BLaER1 (cell line): Measurements from ENCODE around the gene TMEM240.
A peak's percentile ranks its signal among the peaks of the same experiment; 100 is the strongest.
"Not testable (repeated sequence)": the region's sequence is repeated elsewhere in the genome, so short reads cannot be mapped to it uniquely, and the experiment has no call there.

Source experiments
- H3K27ac ChIP-seq: shearing (Covaris generic); formaldehyde crosslinking; 2 replicates; pipeline ENCODE4 v1.8.1; 2022
- H3K27me3 ChIP-seq: shearing (Covaris generic); formaldehyde crosslinking; 2 replicates; pipeline ENCODE4 v1.8.1; 2022
- H3K36me3 ChIP-seq: shearing (Covaris generic); formaldehyde crosslinking; 2 replicates; pipeline ENCODE4 v1.8.1; 2022
- H3K4me1 ChIP-seq: shearing (Covaris generic); formaldehyde crosslinking; 2 replicates; pipeline ENCODE4 v1.8.1; 2022
- H3K4me2 ChIP-seq: shearing (Covaris generic); formaldehyde crosslinking; 2 replicates; pipeline ENCODE4 v1.8.1; 2022
- H3K4me3 ChIP-seq: shearing (Covaris generic); formaldehyde crosslinking; 2 replicates; pipeline ENCODE4 v1.8.1; 2022
- H3K9ac ChIP-seq: shearing (Covaris generic); formaldehyde crosslinking; 2 replicates; pipeline ENCODE4 v1.8.1; 2022
- H3K9me3 ChIP-seq: shearing (Covaris generic); formaldehyde crosslinking; 2 replicates; pipeline ENCODE4 v1.8.1; 2022
- H4K20me1 ChIP-seq: shearing (Covaris generic); formaldehyde crosslinking; 2 replicates; pipeline ENCODE4 v1.8.1; 2022
- Cebpa-rat ChIP-seq: shearing (Covaris generic); IDR thresholded peaks from 2 replicates; pipeline ENCODE4 v1.8.1; 2022

TMEM240 gene

GRCh38 chr1:1534401-1535154 is 5.8 kb downstream of the TMEM240 start:
- H3K27ac ChIP-seq = peak overlapping the region; percentile 14; the same call in 1 of the 2 replicates
- no peak overlapping the region for H3K9ac ChIP-seq
- H3K9me3 ChIP-seq = peaks cover 23% of the 10 kb centered on the region
- peaks cover 15% of the 10 kb centered on the region for H3K4me1 ChIP-seq
- peaks cover 18% of the 10 kb centered on the region for H3K27me3 ChIP-seq
- TF ChIP-seq Cebpa-rat = no peak
- H3K4me3 ChIP-seq = no peak overlapping the region
- H3K36me3 ChIP-seq = peaks cover 43% of the 10 kb centered on the region
- H3K4me2 ChIP-seq = peak overlapping the region; percentile 55
- peaks cover 28% of the 10 kb centered on the region for H4K20me1 ChIP-seq

DNA sequence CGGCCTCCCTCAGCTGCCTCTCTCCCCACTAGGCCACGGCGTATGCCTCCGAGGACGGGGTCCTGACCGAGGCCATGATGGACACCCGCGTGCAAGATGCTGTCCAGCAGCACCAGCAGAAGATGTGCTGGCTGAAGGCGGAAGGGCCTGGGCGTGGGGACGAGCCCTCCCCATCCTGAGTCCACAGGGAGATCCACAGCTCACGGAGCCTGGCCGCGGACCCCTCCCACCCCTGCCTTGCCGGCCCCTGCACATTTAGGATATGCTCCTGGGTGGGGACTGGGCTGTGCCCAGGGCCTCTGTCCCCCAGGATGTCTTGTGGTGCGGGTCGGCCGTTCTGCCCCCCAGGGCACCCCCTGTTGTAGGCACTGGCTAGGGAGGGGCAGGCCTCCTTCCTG is 6.5 kb downstream of the TMEM240 start:
- H3K4me3 ChIP-seq, H3K27ac ChIP-seq, H3K4me1 ChIP-seq, H3K9ac ChIP-seq: not testable (repeated sequence)
- Histone ChIP-seq H3K9me3 (peaks cover 24% of the 10 kb centered on the region), H3K4me2 (peak overlapping the region; percentile 55), H3K27me3 (peaks cover 12% of the 10 kb centered on the region), H4K20me1 (peaks cover 22% of the 10 kb centered on the region), H3K36me3 (peaks cover 50% of the 10 kb centered on the region)

DNA sequence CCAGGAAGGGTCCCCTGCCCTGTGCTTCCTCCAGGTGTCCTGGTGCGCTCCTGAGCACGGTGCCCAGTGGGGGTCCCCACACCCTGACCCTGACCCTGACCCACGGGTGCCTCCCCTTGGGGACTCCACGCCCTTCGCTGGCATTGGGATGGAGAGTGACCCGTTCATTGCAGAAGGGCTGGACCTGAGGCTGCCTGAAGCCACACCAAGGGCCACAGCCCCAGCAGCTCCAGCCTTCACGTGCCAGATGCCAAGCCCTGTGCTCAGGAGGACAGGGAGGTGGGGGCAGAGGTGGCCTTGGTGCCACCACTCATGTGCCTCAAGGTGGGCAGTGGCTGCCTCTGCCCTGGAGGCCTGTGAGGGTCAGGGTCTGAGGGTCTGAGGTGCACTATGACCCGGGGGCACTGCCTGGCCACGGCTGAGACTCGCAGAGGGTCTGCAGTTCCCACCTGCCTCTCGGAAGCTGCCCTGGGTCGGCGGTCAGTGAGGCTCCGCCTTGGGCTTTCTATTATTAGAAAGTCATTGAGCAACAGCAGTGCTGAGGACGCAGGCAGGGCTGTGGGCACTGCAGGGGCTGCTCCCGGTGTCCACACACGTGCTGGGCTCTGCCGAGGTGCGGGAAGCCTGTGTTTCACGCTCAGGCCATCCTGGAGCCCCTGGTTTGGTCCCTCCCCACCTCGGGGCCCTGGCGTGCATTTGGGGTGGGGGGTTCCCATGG is 7.1 kb downstream of the TMEM240 start:
- not testable (repeated sequence) for H3K27me3 ChIP-seq
- peaks cover 56% of the 10 kb centered on the region for H3K36me3 ChIP-seq

GRCh38 chr1:1531947-1532346 is 8.5 kb downstream of the TMEM240 start:
- H3K4me3 ChIP-seq = no peak overlapping the region
- no peak overlapping the region for H3K4me2 ChIP-seq
- H3K4me1 ChIP-seq = peaks cover 10% of the 10 kb centered on the region
- TF ChIP-seq Cebpa-rat = no peak
- H4K20me1 ChIP-seq = peaks cover 7% of the 10 kb centered on the region; the same call in 1 of the 2 replicates
- no peaks in the 10 kb centered on the region for H3K27me3 ChIP-seq
- H3K9me3 ChIP-seq = peaks cover 24% of the 10 kb centered on the region
- peaks cover 69% of the 10 kb centered on the region for H3K36me3 ChIP-seq
- H3K27ac ChIP-seq = no peak overlapping the region
- no peak overlapping the region for H3K9ac ChIP-seq

More for the DNA sequence above, 7.1 kb downstream of the TMEM240 start:
- not testable (repeated sequence) for H3K27ac ChIP-seq, H3K4me3 ChIP-seq, H3K4me1 ChIP-seq, H3K9ac ChIP-seq, H3K4me2 ChIP-seq
- Histone ChIP-seq H3K9me3 (peaks cover 24% of the 10 kb centered on the region), H4K20me1 (peaks cover 16% of the 10 kb centered on the region)

DNA sequence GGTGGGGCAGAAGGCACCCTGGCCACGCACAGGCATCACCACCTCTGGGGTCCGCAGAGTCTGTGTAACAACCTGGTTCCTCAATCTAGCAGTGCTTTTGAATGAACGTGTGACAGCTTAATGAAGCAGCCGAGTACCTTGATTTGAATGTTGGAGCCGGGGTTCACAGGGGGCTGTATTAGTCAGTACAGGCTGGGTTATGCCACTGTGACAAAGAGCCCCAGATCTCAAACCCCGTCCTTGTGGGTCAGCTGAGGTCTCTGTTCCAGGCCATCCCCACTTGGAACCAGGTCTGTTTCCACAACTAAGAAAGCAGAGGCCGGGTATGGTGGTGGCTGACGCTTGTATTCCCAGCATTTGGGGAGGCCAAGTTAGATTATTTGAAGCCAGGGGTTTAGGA is 10.5 kb downstream of the TMEM240 start:
- Histone ChIP-seq H3K9me3 (peaks cover 24% of the 10 kb centered on the region), H4K20me1 (peaks cover 7% of the 10 kb centered on the region; the same call in 1 of the 2 replicates), H3K4me3 (no peak overlapping the region), H3K27me3 (no peaks in the 10 kb centered on the region), H3K9ac (no peak overlapping the region), H3K27ac (no peak overlapping the region), H3K4me2 (no peak overlapping the region), H3K4me1 (peaks cover 10% of the 10 kb centered on the region), H3K36me3 (peaks cover 84% of the 10 kb centered on the region)
- TF ChIP-seq Cebpa-rat = no peak

GRCh38 chr1:1529321-1529720 is 11.1 kb downstream of the TMEM240 start:
- Histone ChIP-seq H3K4me2 (no peak overlapping the region), H3K27me3 (no peaks in the 10 kb centered on the region), H3K4me1 (peaks cover 5% of the 10 kb centered on the region), H3K27ac (no peak overlapping the region), H3K36me3 (peaks cover 85% of the 10 kb centered on the region), H3K9me3 (peaks cover 24% of the 10 kb centered on the region), H4K20me1 (peaks cover 4% of the 10 kb centered on the region; the same call in 1 of the 2 replicates), H3K4me3 (no peak overlapping the region), H3K9ac (no peak overlapping the region)
- TF ChIP-seq Cebpa-rat = no peak

DNA sequence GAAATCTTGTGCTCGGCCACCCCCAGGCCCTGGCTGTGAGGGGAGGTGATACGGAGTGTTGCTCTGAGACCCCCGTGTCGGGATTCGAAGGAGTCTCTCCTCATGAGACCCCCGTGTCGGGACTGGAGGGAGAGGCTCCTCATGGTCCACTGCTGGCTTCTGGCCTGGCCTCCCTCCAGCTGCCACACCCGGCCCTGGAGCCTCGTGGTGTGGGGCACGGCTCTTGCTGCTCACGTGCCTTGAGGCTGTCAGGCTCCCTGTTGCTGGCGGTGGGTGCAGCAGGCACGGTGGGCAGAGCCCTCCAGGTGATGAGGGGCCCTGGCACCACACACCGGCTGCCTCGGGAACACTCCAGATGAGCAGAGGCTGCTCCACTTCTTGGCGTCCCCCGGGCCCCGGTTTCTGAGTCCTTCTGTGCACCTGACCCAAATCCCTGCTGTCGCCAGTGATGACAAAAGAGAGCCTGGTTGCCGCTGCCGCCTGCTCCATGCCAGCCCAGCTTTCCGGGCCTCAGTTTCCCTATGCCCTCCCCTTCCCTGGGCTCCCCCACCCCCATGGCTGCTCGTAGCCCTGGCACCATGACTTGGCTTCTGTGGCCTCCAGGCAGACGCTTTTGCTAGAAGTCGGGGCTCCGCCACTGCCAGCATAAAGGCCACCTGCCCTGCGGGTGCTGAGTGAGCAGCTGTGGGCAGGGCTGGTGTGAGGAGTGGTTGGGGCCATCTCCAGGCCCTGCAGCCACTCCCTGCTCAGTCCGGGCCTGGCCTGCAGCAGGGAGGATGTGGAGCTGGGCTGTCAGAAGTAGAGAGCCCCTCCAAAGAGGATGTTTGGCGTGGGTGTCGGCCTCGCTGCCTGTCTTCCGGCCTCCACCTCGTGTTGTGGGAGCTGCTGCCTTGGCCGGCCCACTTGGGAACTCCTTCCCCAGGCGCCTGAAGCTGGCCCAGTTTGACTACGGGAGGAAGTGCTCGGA is 11.8 kb downstream of the TMEM240 start:
- Histone ChIP-seq H3K9me3 (peaks cover 24% of the 10 kb centered on the region), H3K36me3 (peaks cover 83% of the 10 kb centered on the region), H4K20me1 (peaks cover 4% of the 10 kb centered on the region), H3K4me3 (no peak overlapping the region), H3K4me2 (no peak overlapping the region), H3K27me3 (no peaks in the 10 kb centered on the region), H3K4me1 (peaks cover 4% of the 10 kb centered on the region), H3K9ac (no peak overlapping the region), H3K27ac (no peak overlapping the region)
- no peak for TF ChIP-seq Cebpa-rat

GRCh38 chr1:1527092-1527816 is 13.2 kb downstream of the TMEM240 start:
- peaks cover 74% of the 10 kb centered on the region for H3K36me3 ChIP-seq

DNA sequence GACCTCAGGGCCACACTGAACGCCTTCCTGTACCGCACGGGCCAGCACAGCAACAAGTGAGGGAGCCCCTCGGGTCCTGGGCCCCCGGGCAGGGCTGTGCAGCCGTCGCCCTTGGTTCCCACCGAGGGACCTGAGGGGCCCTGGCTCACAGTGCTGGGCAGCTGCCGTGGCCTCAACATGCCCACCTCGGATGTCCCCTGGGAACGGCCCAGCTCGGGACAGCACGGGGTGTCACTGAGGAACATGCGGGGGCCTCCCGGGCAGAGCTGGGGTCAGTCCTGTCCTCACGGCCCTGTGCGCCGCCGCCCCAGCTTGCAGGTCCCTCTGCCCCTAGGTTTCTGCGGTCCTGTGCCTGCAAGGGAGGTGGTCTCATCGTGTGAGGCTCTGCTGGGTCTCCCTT is 13.9 kb downstream of the TMEM240 start:
- not testable (repeated sequence) for H3K9ac ChIP-seq, H3K4me2 ChIP-seq, H3K27me3 ChIP-seq, H3K27ac ChIP-seq, H3K4me3 ChIP-seq
- Histone ChIP-seq H4K20me1 (peaks cover 25% of the 10 kb centered on the region), H3K9me3 (peaks cover 18% of the 10 kb centered on the region), H3K4me1 (peaks cover 24% of the 10 kb centered on the region), H3K36me3 (peaks cover 74% of the 10 kb centered on the region)

More at GRCh38 chr1:1527092-1527816, 13.2 kb downstream of the TMEM240 start:
- no peak for TF ChIP-seq Cebpa-rat
- H3K9ac ChIP-seq = no peak overlapping the region
- peaks cover 17% of the 10 kb centered on the region for H4K20me1 ChIP-seq
- H3K9me3 ChIP-seq = peaks cover 24% of the 10 kb centered on the region
- H3K4me1 ChIP-seq = peaks cover 17% of the 10 kb centered on the region
- H3K27me3 ChIP-seq = no peaks in the 10 kb centered on the region
- no peak overlapping the region for H3K4me2 ChIP-seq
- H3K4me3 ChIP-seq = no peak overlapping the region
- H3K27ac ChIP-seq = no peak overlapping the region

GRCh38 chr1:1524750-1525383 is 15.6 kb downstream of the TMEM240 start:
- not testable (repeated sequence) for H3K4me3 ChIP-seq, H3K27ac ChIP-seq, H3K9ac ChIP-seq, H3K27me3 ChIP-seq, H3K4me2 ChIP-seq, H3K9me3 ChIP-seq
- H3K36me3 ChIP-seq = peaks cover 77% of the 10 kb centered on the region
- peaks cover 28% of the 10 kb centered on the region for H4K20me1 ChIP-seq
- H3K4me1 ChIP-seq = peaks cover 24% of the 10 kb centered on the region

- H3K36me3 ChIP-seq = peaks cover 71% of the 10 kb centered on the region
- H3K27ac ChIP-seq, H3K9me3 ChIP-seq, H3K27me3 ChIP-seq, H3K9ac ChIP-seq, H3K4me3 ChIP-seq: not testable (repeated sequence)
- H3K4me2 ChIP-seq = peak overlapping the region; percentile 78
- peaks cover 24% of the 10 kb centered on the region for H3K4me1 ChIP-seq
- H4K20me1 ChIP-seq = peaks cover 28% of the 10 kb centered on the region
Measured at GRCh38 chr1:1523651-1524050, 16.8 kb downstream of the TMEM240 start.

GRCh38 chr1:1523226-1523625 is 17.2 kb downstream of the TMEM240 start:
- Histone ChIP-seq H3K36me3 (peaks cover 70% of the 10 kb centered on the region), H3K4me2 (peak overlapping the region; percentile 78), H4K20me1 (peaks cover 28% of the 10 kb centered on the region), H3K4me1 (peaks cover 24% of the 10 kb centered on the region)
- H3K27me3 ChIP-seq, H3K27ac ChIP-seq, H3K9ac ChIP-seq, H3K9me3 ChIP-seq, H3K4me3 ChIP-seq: not testable (repeated sequence)
